GM21390 (cell line): ENCODE data around the gene GRAMD1A.
"Not testable (repeated sequence)": the region's sequence is repeated elsewhere in the genome, so short reads cannot be mapped to it uniquely, and the experiment has no call there.

ENCODE experiments used
- ATAC-seq: cut with Tn5 transposase; IDR thresholded peaks from one replicate; pipeline ENCODE4 v1.9.1; 2021; ENCODE audit not compliant: unreplicated experiment

GRAMD1A gene

GRCh38 chr19:35051268-35051667, 51.1 kb downstream of the GRAMD1A start:
- ATAC-seq: not testable (repeated sequence)

GRCh38 chr19:35051796-35052195, 51.7 kb downstream of the GRAMD1A start:
- ATAC-seq: no peak

- no peak for ATAC-seq
These were observed 52.6 kb downstream of the GRAMD1A start for GRCh38 chr19:35052599-35053190.

- no peak for ATAC-seq
These were observed 53.7 kb downstream of the GRAMD1A start for GRCh38 chr19:35053667-35054293.

GRCh38 chr19:35054626-35055025, 54.5 kb downstream of the GRAMD1A start:
- no peak for ATAC-seq

GRCh38 chr19:35055715-35056179, 55.6 kb downstream of the GRAMD1A start:
- ATAC-seq: no peak

GRCh38 chr19:35056513-35057063, 56.5 kb downstream of the GRAMD1A start:
- no peak for ATAC-seq

GRCh38 chr19:35058370-35058769, 58.2 kb downstream of the GRAMD1A start:
- ATAC-seq: no peak

GRCh38 chr19:35059006-35059798, 59.1 kb downstream of the GRAMD1A start:
- no peak for ATAC-seq

GRCh38 chr19:35059799-35060091, 59.6 kb downstream of the GRAMD1A start:
- ATAC-seq: no peak

GRCh38 chr19:35060160-35060855, 60.2 kb downstream of the GRAMD1A start:
- no peak for ATAC-seq

- ATAC-seq: no peak
These were observed 61.7 kb downstream of the GRAMD1A start for GRCh38 chr19:35061583-35062373.

- ATAC-seq: no peak
These were observed 62.8 kb downstream of the GRAMD1A start for GRCh38 chr19:35062942-35063341.

GRCh38 chr19:35063940-35064818, 64.1 kb downstream of the GRAMD1A start:
- no peak for ATAC-seq

- ATAC-seq: no peak
These were observed 65.5 kb downstream of the GRAMD1A start for GRCh38 chr19:35065574-35065973.

GRCh38 chr19:35066121-35066520, 66.0 kb downstream of the GRAMD1A start:
- no peak for ATAC-seq

GRCh38 chr19:35066691-35067563, 66.8 kb downstream of the GRAMD1A start:
- ATAC-seq: peak; percentile 81

GRCh38 chr19:35068941-35069634, 69.0 kb downstream of the GRAMD1A start:
- ATAC-seq: no peak
